HG03095 (cell line): ENCODE measurements around the gene CTTN.
"Not testable (repeated sequence)": the region's sequence is repeated elsewhere in the genome, so short reads cannot be mapped to it uniquely, and the experiment has no call there.

ENCODE experiments used
- ATAC-seq: cut with Tn5 transposase; IDR thresholded peaks from one replicate; pipeline ENCODE4 v1.9.1; 2021; ENCODE audit warnings: moderate library complexity; ENCODE audit not compliant: unreplicated experiment

CTTN gene

DNA sequence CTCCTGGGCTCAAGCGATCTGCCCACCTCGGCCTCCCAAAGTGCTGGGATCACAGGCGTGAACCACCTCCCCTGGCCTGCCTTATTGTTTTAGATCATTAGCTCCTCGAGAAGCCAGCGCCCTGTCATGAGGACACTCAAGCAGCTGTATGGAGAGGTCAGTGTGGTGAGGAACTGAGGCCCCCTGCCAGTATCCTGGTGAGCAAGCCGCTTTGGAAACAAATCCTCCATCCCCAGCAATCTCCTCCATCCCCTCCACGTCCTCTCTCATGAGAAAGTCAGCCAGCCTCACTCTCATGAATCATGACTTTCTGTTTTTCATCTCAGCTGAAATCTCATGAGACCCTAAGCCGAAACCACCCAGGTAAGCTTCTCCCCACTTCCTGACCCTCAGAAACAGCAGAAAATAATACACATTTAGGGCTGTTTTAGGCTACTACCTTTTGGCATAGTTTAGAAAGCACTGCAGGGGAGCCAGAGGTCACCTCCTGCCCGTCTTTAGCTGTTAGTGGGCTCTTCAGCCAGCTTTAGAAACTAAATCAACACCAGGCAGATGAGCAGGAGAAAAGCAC is 56.0 kb downstream of the CTTN start:
- ATAC-seq, result no peak

GRCh38 chr11:70454811-70455210 is 56.5 kb downstream of the CTTN start:
- ATAC-seq, result not testable (repeated sequence)

GRCh38 chr11:70455354-70455753 is 57.0 kb downstream of the CTTN start:
- no peak for ATAC-seq

GRCh38 chr11:70456921-70457532 is 58.7 kb downstream of the CTTN start:
- no peak for ATAC-seq

GRCh38 chr11:70458736-70459135 is 60.4 kb downstream of the CTTN start:
- no peak for ATAC-seq

DNA sequence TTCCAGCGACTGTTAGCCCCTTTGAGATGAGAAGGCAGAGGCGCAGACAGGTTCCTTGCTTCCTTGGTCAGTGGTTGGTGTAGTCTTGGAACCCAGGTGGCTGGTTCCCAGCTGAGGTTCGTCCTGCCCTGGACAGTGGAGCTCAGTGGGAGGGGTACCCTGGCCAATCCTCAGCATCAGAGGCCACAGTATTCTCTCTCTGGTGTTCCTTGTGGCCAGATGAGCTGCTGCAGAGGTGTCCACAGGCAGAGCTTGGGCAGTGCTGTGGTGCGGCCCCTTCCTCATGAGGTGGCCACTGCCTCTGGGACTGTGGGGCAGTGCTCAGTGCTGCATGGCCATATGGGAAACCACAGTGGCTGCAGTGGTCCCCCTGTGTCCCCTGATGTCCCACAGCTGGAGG is 61.8 kb downstream of the CTTN start:
- ATAC-seq, result no peak

DNA sequence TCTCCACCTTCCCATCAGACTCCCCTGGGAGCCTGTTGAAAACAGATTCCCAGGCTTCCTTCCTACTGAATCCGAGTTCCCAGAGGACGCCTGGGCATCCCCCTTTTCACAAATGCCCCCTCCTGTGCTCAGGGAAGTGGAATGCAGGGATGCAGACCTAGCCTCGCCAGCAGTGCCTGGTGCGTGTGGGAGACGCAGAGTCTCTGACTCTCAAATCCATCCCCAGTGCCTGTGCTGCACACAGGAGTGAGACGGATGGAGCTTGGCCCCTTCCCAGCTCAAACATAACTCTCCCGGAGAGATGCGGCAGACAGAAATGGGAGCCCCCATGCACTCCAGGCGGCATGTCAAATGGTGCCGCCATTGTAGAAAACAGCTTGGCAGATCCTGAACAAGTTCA is 62.6 kb downstream of the CTTN start:
- ATAC-seq, result no peak

DNA sequence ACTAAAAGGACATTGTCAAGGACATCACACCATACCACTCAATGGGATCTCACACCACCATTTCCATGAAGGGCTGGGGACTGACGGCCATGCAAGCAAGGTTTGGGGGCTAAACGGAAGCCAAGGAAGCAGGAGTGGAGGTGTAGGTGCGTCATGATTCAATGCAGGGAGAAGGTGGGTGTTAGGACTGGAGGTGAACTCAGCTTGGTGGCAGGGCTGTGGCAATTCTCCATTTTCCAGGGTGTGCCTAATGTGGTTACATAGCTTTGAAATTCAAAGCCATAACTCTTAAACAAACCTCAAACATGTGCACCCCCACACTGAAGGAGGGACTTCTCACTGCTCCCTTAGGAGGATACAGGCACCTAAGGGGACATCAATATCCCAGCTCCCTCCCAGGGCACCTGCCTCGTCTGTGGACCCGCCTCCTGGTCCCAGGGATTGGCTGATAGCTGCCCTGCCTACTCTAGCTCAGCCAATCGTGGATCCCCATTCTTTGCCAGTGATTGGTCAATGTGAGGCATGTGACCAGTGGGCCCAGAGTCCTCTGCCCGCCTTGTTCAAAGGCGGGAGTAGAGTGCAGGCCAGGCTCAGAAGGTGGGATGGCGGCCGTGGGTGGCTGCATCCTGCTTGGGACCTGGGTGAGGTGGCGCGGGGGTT is 64.6 kb downstream of the CTTN start:
- ATAC-seq, result no peak

GRCh38 chr11:70463478-70464255 is 65.3 kb downstream of the CTTN start:
- ATAC-seq, result no peak

DNA sequence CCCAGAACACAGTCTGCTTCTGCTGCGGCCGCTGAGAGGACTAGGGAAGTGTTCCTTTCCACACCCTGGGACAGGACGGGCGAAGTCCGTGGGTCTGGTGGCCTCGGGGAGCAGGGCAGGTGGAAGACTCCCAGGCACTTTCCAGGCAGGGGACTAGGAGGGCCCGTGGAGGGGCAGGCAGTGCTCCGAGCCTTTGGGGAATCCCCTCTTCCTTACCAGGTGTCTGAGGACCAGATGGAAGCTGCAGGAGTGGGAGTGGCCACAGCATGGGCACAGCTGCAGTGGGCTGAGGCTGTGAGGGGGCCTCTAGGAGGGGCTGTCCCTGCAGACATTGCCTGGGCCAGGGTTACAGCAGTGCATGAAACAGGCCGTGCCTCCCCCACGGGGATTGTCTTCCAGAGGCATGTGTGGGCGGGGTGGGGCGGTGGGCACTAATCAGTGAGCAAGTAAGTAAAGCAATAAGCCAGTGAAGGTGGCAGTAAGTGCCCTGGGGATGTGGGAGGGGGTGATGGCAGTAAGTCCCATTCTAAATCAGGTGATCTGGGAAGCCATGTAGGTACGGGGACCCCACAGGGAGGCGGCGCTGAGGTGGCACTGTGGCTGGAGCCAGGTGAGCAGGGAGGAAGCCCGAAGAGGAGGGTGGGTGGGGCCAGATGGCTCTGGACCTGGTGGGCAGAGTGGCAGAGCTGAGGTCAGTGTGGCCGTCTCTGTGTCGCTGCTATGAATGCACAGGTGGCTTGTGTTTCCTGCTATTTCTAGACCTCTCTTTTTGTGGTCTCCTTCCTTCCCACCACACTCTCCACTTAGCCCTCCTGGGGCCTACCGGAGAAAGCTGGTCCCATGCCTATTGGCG is 66.4 kb downstream of the CTTN start:
- ATAC-seq, result no peak

DNA sequence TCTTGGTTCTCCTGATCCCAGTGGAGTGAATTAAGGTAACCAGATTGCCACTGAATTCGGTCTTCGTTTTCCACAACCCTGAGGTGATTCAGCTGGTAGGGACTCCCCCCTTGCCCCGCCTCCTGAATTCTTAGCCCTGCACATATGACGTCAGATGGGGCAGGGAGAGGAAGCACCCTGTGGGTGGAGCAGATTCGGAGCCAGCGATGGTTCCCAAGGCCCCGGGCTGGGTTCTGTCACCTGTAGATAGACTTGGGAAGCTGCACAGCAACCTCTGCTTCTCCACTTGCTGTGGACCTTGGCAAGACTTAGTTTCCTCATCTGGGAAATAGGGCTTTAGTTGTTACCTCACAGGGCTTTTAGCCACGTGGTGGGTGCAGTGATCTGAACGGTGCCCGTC is 67.8 kb downstream of the CTTN start:
- no peak for ATAC-seq

DNA sequence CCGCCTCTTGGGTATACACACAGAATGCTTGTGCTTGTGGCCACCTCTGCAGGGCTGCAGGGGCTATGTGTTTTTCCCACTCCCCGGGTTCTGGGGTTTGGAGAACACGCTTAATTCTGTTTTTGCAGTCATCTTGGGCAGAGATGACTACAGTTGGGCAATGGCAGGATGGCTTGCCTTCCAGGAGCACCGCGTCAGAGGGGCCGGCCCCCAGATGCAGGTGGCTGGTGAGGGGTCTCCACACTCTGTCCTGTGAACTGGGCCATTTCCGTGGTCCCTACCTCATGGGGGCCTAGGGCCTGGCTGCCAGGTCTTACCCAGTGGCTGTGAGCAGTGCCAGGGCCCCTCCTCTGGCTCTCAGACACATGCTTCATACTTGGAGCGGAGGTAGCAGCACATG is 68.3 kb downstream of the CTTN start:
- no peak for ATAC-seq

DNA sequence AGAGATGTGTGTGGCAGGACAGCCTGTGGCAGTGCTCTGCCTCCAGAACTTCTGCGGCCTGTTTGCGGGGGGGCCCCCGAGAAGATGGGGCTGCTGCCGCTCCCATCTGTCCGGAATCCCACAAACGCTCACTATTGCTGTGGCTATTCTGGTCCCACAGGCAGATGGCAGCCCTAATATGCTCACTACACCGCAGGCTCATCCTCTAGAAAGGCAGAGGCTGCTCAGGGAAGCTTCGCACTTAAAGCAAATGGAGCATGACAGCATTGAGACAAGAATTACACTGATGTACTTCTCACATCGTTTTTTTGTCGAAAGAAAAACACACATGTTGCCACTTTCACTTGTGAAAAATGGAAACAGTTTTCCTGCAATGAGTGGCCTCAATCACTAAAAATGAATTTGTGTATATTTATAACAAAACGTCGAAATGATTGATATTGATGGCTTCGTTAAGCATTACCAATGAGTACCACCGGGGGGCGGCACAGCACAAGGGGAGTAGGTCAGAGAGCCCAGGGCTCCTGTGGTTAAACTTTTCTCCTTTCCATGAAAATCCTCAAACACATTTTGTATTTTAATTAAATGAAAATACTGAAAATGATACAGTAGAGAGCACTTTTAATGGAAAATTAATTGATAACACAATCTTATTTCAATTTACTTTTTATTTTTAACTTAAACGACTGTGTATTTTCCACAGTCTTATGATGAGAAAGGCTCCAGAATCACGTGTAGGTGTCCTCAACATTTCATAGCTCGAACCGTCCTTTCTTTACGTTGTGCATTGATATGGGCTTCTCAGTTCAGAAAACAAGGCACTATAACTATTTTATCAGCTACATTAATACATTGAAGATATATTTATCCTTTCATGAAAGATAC is 69.1 kb downstream of the CTTN start:
- no peak for ATAC-seq

GRCh38 chr11:70468256-70469195 is 70.2 kb downstream of the CTTN start:
- no peak for ATAC-seq

GRCh38 chr11:70470127-70470526 is 71.8 kb downstream of the CTTN start:
- ATAC-seq, result no peak

DNA sequence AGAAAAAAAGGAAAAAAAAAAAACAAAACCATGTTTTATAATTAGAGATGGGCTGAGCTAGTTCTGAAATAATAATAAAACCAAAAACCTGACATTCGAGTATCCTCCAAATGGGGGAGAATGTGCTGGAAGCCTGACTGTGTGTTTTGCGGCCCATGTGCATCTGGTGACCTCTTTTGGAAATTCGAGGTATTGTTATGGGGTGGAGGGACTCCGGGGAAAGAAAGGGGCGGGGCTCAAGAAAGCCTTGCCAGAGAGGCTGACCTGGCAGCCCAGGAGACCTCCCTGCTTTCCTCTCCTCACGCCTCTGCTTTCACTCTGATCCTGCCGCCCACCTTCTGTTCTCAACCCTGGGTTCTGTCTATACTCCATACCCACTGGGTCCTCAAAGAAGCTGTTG is 72.9 kb downstream of the CTTN start:
- no peak for ATAC-seq

DNA sequence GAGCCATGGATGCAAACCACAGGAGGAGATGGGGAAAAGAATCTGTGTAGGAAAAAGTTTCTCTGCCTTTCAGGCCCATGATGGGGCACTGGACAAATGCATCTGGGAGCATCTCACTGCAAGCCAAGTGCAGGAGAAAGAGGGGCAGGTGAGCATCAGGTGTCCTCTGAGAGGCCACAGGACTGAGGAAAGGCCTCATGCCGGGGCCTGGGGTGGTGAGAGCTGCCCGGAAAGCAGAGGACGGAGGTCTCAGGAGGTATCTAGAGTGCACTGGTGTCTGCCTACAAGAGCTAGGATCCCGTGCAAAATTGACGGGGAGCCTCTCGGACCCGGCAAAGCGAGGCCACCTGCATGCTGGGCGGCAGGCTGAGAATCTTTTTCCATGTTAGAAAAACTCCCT is 73.9 kb downstream of the CTTN start:
- ATAC-seq, result no peak

DNA sequence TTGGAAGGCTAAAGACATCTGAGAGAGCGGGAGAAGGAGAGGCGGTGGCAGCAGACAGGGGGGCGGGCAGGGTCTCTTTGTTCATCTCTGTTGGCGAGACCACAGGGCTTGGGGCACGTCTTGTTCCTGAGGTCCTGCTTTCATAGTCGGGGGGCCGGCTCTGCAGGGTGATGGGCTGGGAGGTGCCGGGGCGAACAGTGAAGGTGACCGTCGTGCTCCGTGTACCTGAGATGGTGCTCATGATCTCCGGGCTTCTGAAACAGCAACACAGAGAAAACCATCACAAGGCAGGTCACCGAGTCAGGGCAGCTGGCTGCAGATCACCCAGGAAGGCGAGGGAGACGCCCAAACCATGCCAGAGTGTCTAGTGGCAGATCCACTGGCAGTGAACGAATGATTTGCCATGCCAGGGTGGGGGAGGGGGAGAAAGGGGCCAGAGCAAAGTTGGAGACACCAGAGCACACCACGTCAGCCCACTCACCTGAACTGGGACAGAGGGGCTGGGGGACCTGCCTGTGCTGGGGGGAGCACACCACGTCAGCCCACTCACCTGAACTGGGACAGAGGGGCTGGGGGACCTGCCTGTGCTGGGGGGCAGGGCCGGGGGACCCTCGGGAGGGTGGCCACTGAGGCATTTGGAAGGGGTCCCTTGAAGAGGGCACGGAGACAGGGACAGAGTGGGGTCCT is 75.0 kb downstream of the CTTN start:
- no peak for ATAC-seq
